Body of pancreas (tissue), 4 donors: ENCODE measurements around the gene AHI1. TPM values are rescaled to one million over a fixed set of nuclear protein-coding genes. Genes with fewer than 3 reads are reported as not detected.

Source experiments
- ATAC-seq: fragments of 150-250 bp; one replicate; pipeline ENCODE4 v1.9.1; 2016
- DNase-seq, 4 donors: peaks; one replicate each; pipeline ENCODE4 v3.0.0-alpha.2; 2019
- H3K27ac ChIP-seq, 4 donors: fragments of 200-600 bp; sonication (generic); 1 replicate in 3 of 4; 2 replicates in 1 of 4; pipeline versions ENCODE4 v1.5.1 to v1.6.1; 2016 to 2019; ENCODE audit warnings: mild to moderate bottlenecking in 1 of 4, mixed read lengths in 1 of 4, moderate library complexity in 1 of 4
- H3K27me3 ChIP-seq, 2 donors: fragments of 200-600 bp; sonication (generic); one replicate each; pipeline ENCODE4 v1.6.0; 2016; ENCODE audit warnings: mild to moderate bottlenecking in 1 of 2
- H3K36me3 ChIP-seq, 2 donors: fragments of 200-600 bp; sonication (generic); replicated peaks in 1 of 2; 2 replicates each; pipeline ENCODE4 v1.5.1; 2016; ENCODE audit warnings: low read depth in 2 of 2; ENCODE audit not compliant: insufficient read depth in 1 of 2
- H3K4me1 ChIP-seq: fragments of 200-600 bp; sonication (generic); one replicate; pipeline ENCODE4 v1.6.0; 2016
- H3K4me3 ChIP-seq, 2 donors: fragments of 200-600 bp; sonication (generic); 1 replicate in 1 of 2; 2 replicates in 1 of 2; pipeline ENCODE4 v1.5.1; 2016 to 2019
- H3K9me3 ChIP-seq, 3 donors: fragments of 200-600 bp; sonication (generic); 1 replicate in 2 of 3; 2 replicates in 1 of 3; pipeline ENCODE4 v1.5.1; 2016
- POLR2A ChIP-seq, 3 donors: fragments of 450-650 bp; IDR thresholded peaks; one replicate each; pipeline ENCODE4 v1.6.1; 2016; ENCODE audit warnings: antibody characterized with exemption in 3 of 3, mild to moderate bottlenecking in 2 of 3
- WGBS, 2 donors: methylation state at CpG; one replicate each; pipeline ENCODE4 v1.1.5; 2017; 5-methylcytosine and 5-hydroxymethylcytosine counted together
- intact Hi-C: fragments of 100-400 bp; cut with DNase I; formaldehyde crosslinking; loops from one replicate; pipeline ENCODE4 v1.15.1; 2023
- total RNA-seq, 2 donors: library from RNA; depleted of rRNA; stranded (reverse); fragments of >200 nt; gene quantifications; one replicate each; pipeline ENCODE4 v1.1.0, GENCODE V29; 2016
- TF ChIP-seq, protein P1 (sequence below), 7 experiments: fragments of 450-650 bp in 4 of 7; fragments of 200-600 bp in 3 of 7; sonication (generic) in 3 of 7; IDR thresholded peaks; one replicate each; pipeline ENCODE4 v1.5.1; 2016 to 2019; ENCODE audit warnings: antibody characterized with exemption in 7 of 7

Gene AHI1
- total RNA-seq, 2 donors from 2014 or later, result 20.2 to 107 TPM

DNA sequence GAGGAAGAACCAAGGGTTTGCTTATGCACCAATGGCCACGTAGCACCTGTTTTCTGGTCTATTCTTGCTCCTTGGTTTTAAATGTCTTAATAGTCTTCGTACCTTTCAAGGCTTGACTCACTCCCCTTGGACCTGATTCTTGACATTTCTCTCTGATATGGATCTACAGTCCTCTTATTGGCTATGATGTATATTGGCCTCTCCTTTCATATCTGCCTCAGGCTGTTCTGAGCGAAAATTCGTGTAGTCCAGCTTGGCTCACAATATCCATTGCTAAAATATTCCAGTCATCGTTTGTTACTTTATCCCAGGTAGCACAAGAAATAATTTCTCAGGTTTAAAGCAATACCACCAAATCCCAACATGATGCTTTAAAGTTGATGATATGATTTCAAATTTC is 256.8 kb downstream of the AHI1 start:
- Histone ChIP-seq H3K27me3 (no peaks in the 10 kb centered on the region), H3K4me1 (no peaks in the 10 kb centered on the region), H3K36me3 (no peaks in the 10 kb centered on the region), H3K4me3 (no peak overlapping the region), H3K27ac (no peak overlapping the region), H3K9me3 (no peaks in the 10 kb centered on the region)
- DNase-seq (no peak), ATAC-seq (no peak)
- WGBS, 2 donors, result 74 to 78% methylated on average over 5 of the region's 5 CpGs
- TF ChIP-seq, protein P1, sequence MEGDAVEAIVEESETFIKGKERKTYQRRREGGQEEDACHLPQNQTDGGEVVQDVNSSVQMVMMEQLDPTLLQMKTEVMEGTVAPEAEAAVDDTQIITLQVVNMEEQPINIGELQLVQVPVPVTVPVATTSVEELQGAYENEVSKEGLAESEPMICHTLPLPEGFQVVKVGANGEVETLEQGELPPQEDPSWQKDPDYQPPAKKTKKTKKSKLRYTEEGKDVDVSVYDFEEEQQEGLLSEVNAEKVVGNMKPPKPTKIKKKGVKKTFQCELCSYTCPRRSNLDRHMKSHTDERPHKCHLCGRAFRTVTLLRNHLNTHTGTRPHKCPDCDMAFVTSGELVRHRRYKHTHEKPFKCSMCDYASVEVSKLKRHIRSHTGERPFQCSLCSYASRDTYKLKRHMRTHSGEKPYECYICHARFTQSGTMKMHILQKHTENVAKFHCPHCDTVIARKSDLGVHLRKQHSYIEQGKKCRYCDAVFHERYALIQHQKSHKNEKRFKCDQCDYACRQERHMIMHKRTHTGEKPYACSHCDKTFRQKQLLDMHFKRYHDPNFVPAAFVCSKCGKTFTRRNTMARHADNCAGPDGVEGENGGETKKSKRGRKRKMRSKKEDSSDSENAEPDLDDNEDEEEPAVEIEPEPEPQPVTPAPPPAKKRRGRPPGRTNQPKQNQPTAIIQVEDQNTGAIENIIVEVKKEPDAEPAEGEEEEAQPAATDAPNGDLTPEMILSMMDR (IDR thresholded peaks at IDR 0.05), result no peak
- TF ChIP-seq POLR2A (IDR thresholded peaks at IDR 0.05), result no peak
- intact Hi-C loops, result no loop called here

DNA sequence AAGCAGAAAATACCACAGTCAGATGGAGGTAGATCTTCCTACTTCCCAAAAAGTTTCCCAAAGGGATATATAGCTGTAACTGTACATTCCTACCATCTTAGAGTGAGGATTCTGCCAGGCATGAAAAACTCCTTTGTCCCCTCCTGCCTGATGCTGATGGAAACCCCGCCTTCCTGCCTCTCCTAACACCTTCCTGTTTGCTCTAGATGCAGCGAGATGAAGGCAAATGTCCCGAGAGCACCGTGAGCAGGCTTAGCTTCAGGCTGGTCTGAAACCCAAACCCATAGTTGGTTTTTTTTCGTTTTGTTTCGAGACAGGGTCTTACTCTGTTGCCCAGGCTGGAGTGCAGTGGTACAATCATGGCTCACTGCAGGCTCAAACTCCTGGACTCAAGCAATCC is 260.8 kb downstream of the AHI1 start:
- Histone ChIP-seq H3K4me3 (no peak overlapping the region), H3K4me1 (no peaks in the 10 kb centered on the region), H3K9me3 (no peaks in the 10 kb centered on the region), H3K36me3 (no peaks in the 10 kb centered on the region), H3K27ac (no peak overlapping the region), H3K27me3 (no peaks in the 10 kb centered on the region)
- no peak for DNase-seq
- intact Hi-C loops, result no loop called here
- no peak for ATAC-seq
- WGBS, 2 donors, result 45 to 56% methylated on average over 6 of the region's 6 CpGs
- TF ChIP-seq, protein P1 (IDR thresholded peaks at IDR 0.05), result no peak
- TF ChIP-seq POLR2A (IDR thresholded peaks at IDR 0.05), result no peak

DNA sequence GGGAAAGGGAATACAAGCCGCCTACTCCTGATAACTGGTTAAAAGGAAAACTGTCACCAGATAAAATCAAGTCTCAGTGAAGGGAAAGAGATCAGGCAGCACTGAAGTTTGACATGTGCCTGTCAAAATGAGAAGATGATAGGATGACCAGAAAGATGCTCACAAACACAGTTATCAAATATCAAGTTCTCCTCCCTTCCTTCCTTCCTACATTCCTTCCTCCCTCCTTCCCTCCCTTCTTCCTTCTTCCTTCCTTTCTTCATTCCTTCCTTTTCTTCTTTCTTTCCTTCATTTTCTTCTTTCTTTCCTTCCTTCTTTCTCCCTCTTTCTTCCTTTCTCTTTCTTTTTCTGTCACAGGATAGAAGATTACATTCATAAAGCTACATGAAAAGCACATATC is 261.2 kb downstream of the AHI1 start:
- no peaks in the 10 kb centered on the region for H3K9me3 ChIP-seq
- H3K36me3 ChIP-seq, result no peaks in the 10 kb centered on the region
- no peaks in the 10 kb centered on the region for H3K27me3 ChIP-seq
- TF ChIP-seq POLR2A (IDR thresholded peaks at IDR 0.05), result no peak
- TF ChIP-seq, protein P1 (IDR thresholded peaks at IDR 0.05), result no peak
- intact Hi-C loops, result no loop called here
- no peaks in the 10 kb centered on the region for H3K4me1 ChIP-seq
- 57 to 67% methylated on average over 1 of the region's 1 CpG for WGBS, 2 donors
- H3K27ac ChIP-seq, result no peak overlapping the region
- ATAC-seq (no peak), DNase-seq (no peak)
- H3K4me3 ChIP-seq, result no peak overlapping the region

GRCh38 chr6:135235716-135236115 is 261.8 kb downstream of the AHI1 start:
- DNase-seq (no peak), ATAC-seq (no peak)
- no peaks in the 10 kb centered on the region for H3K9me3 ChIP-seq
- WGBS, 2 donors, result 66 to 74% methylated on average over 5 of the region's 5 CpGs
- no peaks in the 10 kb centered on the region for H3K27me3 ChIP-seq
- TF ChIP-seq POLR2A (IDR thresholded peaks at IDR 0.05), result no peak
- TF ChIP-seq, protein P1 (IDR thresholded peaks at IDR 0.05), result no peak
- H3K4me3 ChIP-seq, result no peak overlapping the region
- intact Hi-C loops, result no loop called here
- H3K27ac ChIP-seq, result no peak overlapping the region
- H3K4me1 ChIP-seq, result no peaks in the 10 kb centered on the region
- H3K36me3 ChIP-seq, result no peaks in the 10 kb centered on the region

GRCh38 chr6:135234492-135234780 is 263.1 kb downstream of the AHI1 start:
- TF ChIP-seq POLR2A (IDR thresholded peaks at IDR 0.05), result no peak
- TF ChIP-seq, protein P1 (IDR thresholded peaks at IDR 0.05), result no peak
- H3K9me3 ChIP-seq, result no peaks in the 10 kb centered on the region
- no peak for DNase-seq
- no peaks in the 10 kb centered on the region for H3K27me3 ChIP-seq
- 40 to 71% methylated on average over 1 of the region's 1 CpG for WGBS, 2 donors
- ATAC-seq, result no peak
- no peak overlapping the region for H3K27ac ChIP-seq
- no peak overlapping the region for H3K4me3 ChIP-seq
- no peaks in the 10 kb centered on the region for H3K36me3 ChIP-seq
- intact Hi-C loops, result no loop called here
- H3K4me1 ChIP-seq, result no peaks in the 10 kb centered on the region
